GM12878 (cell line): ENCODE measurements around the gene PDXP. TPM values are rescaled to one million over a fixed set of nuclear protein-coding genes. Genes with fewer than 3 reads are reported as not detected.

Experiments
- BACH1 ChIP-seq: fragments of 450-650 bp; IDR thresholded peaks from 2 replicates; pipeline ENCODE4 v1.6.1; 2017; ENCODE audit warnings: mild to moderate bottlenecking, borderline replicate concordance
- CBX5 ChIP-seq: sonication (generic); IDR thresholded peaks from 2 replicates; pipeline ENCODE4 v1.6.1; 2016; ENCODE audit warnings: low read depth, moderate library complexity, mild to moderate bottlenecking, inconsistent platforms
- CREM ChIP-seq: IDR thresholded peaks from 2 replicates; pipeline ENCODE4 v1.6.1; 2014; ENCODE audit warnings: antibody characterized with exemption, low read depth
- DPF2 ChIP-seq: fragments of 450-650 bp; IDR thresholded peaks from 2 replicates; pipeline ENCODE4 v1.6.1; 2017; ENCODE audit warnings: mild to moderate bottlenecking
- E4F1 ChIP-seq: fragments of 450-650 bp; IDR thresholded peaks from 2 replicates; pipeline ENCODE4 v1.6.1; 2018; ENCODE audit warnings: borderline replicate concordance, mild to moderate bottlenecking; ENCODE audit not compliant: partially characterized antibody
- FOS ChIP-seq: IDR thresholded peaks from 3 replicates; pipeline ENCODE4 v1.6.1; 2011; ENCODE audit warnings: borderline replicate concordance; ENCODE audit not compliant: insufficient read length; ENCODE audit errors: extremely low read depth
- IRF3 ChIP-seq: fragments of 450-650 bp; IDR thresholded peaks from 2 replicates; pipeline ENCODE4 v1.6.1; 2014; ENCODE audit warnings: mild to moderate bottlenecking
- MEF2B ChIP-seq: fragments of 450-650 bp; IDR thresholded peaks from 2 replicates; pipeline ENCODE4 v1.6.1; 2018; ENCODE audit warnings: mild to moderate bottlenecking, moderate library complexity; ENCODE audit not compliant: partially characterized antibody, poor library complexity, severe bottlenecking
- MXI1 ChIP-seq: fragments of 150-350 bp; IDR thresholded peaks from 2 replicates; pipeline ENCODE4 v1.6.1; 2011; ENCODE audit warnings: low read depth, mild to moderate bottlenecking, inconsistent platforms, low read length, improper control_type of control experiment
- NFXL1 ChIP-seq: fragments of 450-650 bp; IDR thresholded peaks from 2 replicates; pipeline ENCODE4 v1.6.1; 2017; ENCODE audit warnings: antibody characterized with exemption, mild to moderate bottlenecking, borderline replicate concordance
- NFYA ChIP-seq: IDR thresholded peaks from 2 replicates; pipeline ENCODE4 v1.6.1; 2011; ENCODE audit warnings: low read depth, mild to moderate bottlenecking, low read length, improper control_type of control experiment, borderline replicate concordance
- NR2F1 ChIP-seq: fragments of 450-650 bp; conservative IDR thresholded peaks from 2 replicates; pipeline ENCODE4 v1.6.1; 2017; ENCODE audit warnings: mild to moderate bottlenecking
- POLR2A ChIP-seq: IDR thresholded peaks from 2 replicates; pipeline ENCODE4 v1.6.1; 2011; ENCODE audit warnings: low read depth, mild to moderate bottlenecking, low read length
- POLR2AphosphoS2 ChIP-seq: IDR thresholded peaks from 2 replicates; pipeline ENCODE4 v1.6.1; 2011; ENCODE audit warnings: low read depth, mild to moderate bottlenecking, low read length, improper control_type of control experiment, moderate library complexity
- RCOR1 ChIP-seq: conservative IDR thresholded peaks from 2 replicates; pipeline ENCODE4 v1.6.1; 2012; ENCODE audit warnings: low read depth, low read length, improper control_type of control experiment
- SKIL ChIP-seq: fragments of 450-650 bp; IDR thresholded peaks from 2 replicates; pipeline ENCODE4 v1.6.1; 2017; ENCODE audit warnings: mild to moderate bottlenecking, low read depth, inconsistent platforms; ENCODE audit not compliant: poor library complexity, severe bottlenecking
- SP1 ChIP-seq: IDR thresholded peaks from one replicate; pipeline ENCODE4 v1.6.1; 2011; ENCODE audit warnings: low read depth, low read length
- ZSCAN29 ChIP-seq: fragments of 450-650 bp; IDR thresholded peaks from 2 replicates; pipeline ENCODE4 v1.6.1; 2017; ENCODE audit warnings: mild to moderate bottlenecking, moderate library complexity
- polyA plus RNA-seq, 11 experiments: library from polyadenylated mRNA; depleted of rRNA in 4 of 11; unstranded in 6 of 11; stranded (reverse) in 5 of 11; fragments of >200 nt; fragmentation: Nextera tagmentation in 4 of 11; fragmentation: Illumina TruSeq in 1 of 11; extraction: Ambion mirVana in 4 of 11; extraction: Trizol in 1 of 11; gene quantifications; 1 replicate in 1 of 11; 2 replicates in 10 of 11; pipeline versions ENCODE4 v1.2.1 to v1.2.3, GENCODE V29; 2011 to 2016; ENCODE audit warnings: inconsistent platforms in 2 of 11, missing spikeins in 2 of 11, low read depth in 1 of 11
- total RNA-seq, 4 experiments: library from RNA; depleted of rRNA in 3 of 4; stranded (reverse); fragments of >200 nt in 3 of 4; fragmentation: Illumina TruSeq in 1 of 4; extraction: Trizol in 1 of 4; gene quantifications; 2 replicates each; pipeline versions ENCODE4 v1.2.1 to v1.2.3, GENCODE V29; 2013 to 2021
- TF ChIP-seq, protein P1 (sequence below): IDR thresholded peaks from 2 replicates; pipeline ENCODE4 v1.6.1; 2011; ENCODE audit warnings: mild to moderate bottlenecking, low read depth, low read length, moderate library complexity; ENCODE audit not compliant: insufficient replicate concordance
- TF ChIP-seq, protein P2 (sequence below): fragments of 450-650 bp; IDR thresholded peaks from 2 replicates; pipeline ENCODE4 v1.6.1; 2016; ENCODE audit warnings: mild to moderate bottlenecking

PDXP gene
- total and polyA plus RNA-seq, 10 of the 15 experiments (the other 5 are each of a cell fraction or from before 2014, with no cell fraction given), result 4.4 to 56.7 (median 34.6) TPM

DNA sequence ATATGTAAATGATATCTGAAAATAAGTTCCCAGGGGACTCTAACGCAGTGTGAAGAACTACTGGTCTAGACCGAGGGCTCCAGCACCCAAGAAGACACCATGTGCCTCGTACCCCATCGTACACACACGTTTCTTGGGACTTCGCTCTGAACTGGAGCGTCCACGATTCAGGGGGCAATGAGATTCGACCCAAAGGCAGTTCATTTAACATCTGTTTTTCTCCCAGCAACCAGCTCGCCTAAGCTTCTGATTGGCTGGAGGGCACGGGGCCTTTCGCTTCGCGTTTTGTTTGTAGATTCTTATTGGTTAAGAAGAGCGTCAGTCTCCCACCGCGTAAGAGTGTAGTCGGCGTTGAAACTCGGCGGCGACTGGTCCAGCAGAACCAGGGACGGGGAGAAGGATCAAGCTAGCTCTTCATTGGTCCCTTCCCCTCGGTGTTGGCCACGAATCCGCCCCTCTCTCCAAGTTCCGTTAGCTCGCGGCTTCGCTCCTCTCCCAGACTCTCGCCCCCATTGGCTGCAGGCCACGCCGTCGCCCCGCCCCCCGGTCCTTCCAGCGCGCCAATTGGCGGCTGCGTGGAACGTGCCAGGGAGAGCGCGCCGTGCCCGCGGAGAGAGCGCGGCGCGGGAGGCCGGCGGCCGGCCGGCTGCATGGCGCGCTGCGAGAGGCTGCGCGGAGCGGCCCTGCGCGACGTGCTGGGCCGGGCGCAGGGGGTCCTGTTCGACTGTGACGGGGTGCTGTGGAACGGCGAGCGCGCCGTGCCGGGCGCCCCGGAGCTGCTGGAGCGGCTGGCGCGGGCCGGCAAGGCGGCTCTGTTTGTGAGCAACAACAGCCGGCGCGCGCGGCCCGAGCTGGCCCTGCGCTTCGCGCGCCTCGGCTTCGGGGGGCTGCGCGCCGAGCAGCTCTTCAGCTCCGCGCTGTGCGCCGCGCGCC is at the start of gene PDXP (continued):
- TF ChIP-seq ZSCAN29, result no peak
- TF ChIP-seq CBX5, result no peak
- peak; percentile 25 for TF ChIP-seq E4F1
- TF ChIP-seq SP1, result peak; percentile 98
- TF ChIP-seq NFYA, result peak; percentile 70
- TF ChIP-seq, protein P1, sequence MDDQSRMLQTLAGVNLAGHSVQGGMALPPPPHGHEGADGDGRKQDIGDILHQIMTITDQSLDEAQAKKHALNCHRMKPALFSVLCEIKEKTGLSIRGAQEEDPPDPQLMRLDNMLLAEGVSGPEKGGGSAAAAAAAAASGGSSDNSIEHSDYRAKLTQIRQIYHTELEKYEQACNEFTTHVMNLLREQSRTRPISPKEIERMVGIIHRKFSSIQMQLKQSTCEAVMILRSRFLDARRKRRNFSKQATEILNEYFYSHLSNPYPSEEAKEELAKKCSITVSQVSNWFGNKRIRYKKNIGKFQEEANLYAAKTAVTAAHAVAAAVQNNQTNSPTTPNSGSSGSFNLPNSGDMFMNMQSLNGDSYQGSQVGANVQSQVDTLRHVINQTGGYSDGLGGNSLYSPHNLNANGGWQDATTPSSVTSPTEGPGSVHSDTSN, result peak; percentile 99
- peak; percentile 69 for TF ChIP-seq MXI1
- TF ChIP-seq POLR2A, result peak; percentile 84
- peak; percentile 89 for TF ChIP-seq NR2F1
- peak; percentile 88 for TF ChIP-seq FOS
- peak; percentile 94 for TF ChIP-seq MEF2B
- peak; percentile 93 for TF ChIP-seq CREM
- no peak for TF ChIP-seq NFXL1
- no peak for TF ChIP-seq POLR2AphosphoS2
- TF ChIP-seq, protein P2, sequence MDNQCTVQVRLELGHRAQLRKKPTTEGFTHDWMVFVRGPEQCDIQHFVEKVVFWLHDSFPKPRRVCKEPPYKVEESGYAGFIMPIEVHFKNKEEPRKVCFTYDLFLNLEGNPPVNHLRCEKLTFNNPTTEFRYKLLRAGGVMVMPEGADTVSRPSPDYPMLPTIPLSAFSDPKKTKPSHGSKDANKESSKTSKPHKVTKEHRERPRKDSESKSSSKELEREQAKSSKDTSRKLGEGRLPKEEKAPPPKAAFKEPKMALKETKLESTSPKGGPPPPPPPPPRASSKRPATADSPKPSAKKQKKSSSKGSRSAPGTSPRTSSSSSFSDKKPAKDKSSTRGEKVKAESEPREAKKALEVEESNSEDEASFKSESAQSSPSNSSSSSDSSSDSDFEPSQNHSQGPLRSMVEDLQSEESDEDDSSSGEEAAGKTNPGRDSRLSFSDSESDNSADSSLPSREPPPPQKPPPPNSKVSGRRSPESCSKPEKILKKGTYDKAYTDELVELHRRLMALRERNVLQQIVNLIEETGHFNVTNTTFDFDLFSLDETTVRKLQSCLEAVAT, result no peak
- peak; percentile 99 for TF ChIP-seq DPF2
- TF ChIP-seq RCOR1, result no peak
- TF ChIP-seq IRF3, result peak; percentile 94
- no peak for TF ChIP-seq SKIL
- TF ChIP-seq BACH1, result peak; percentile 87
